Neuronal stem cell (in vitro differentiated cells): Measurements from ENCODE around the gene KRTAP9-3.
"Not testable (repeated sequence)": the region's sequence is repeated elsewhere in the genome, so short reads cannot be mapped to it uniquely, and the experiment has no call there.

Experiments
- DNase-seq: peaks from one replicate; pipeline ENCODE4 v3.0.0-alpha.2; 2013; ENCODE audit warnings: low spot score
- H2AFZ ChIP-seq: one replicate; pipeline ENCODE4 v1.6.1; 2013; ENCODE audit warnings: mild to moderate bottlenecking, low read length, inconsistent platforms
- H2AK5ac ChIP-seq: 2 replicates; pipeline ENCODE4 v1.6.1; 2013; ENCODE audit warnings: low read depth, mild to moderate bottlenecking, inconsistent platforms, low read length, moderate library complexity, mixed read lengths
- H2BK120ac ChIP-seq: 2 replicates; pipeline ENCODE4 v1.6.1; 2013; ENCODE audit warnings: low read depth, mild to moderate bottlenecking, inconsistent platforms, low read length, moderate library complexity, mixed read lengths
- H2BK12ac ChIP-seq: one replicate; pipeline ENCODE4 v1.6.1; 2013; ENCODE audit warnings: low read length, inconsistent platforms
- H2BK15ac ChIP-seq: 2 replicates; pipeline ENCODE4 v1.6.1; 2013; ENCODE audit warnings: mild to moderate bottlenecking, low read length, inconsistent platforms, mixed read lengths
- H2BK5ac ChIP-seq: one replicate; pipeline ENCODE4 v1.6.1; 2013; ENCODE audit warnings: inconsistent platforms, mild to moderate bottlenecking, low read length, moderate library complexity
- H3K14ac ChIP-seq: one replicate; pipeline ENCODE4 v1.6.1; 2013; ENCODE audit warnings: low read length, inconsistent platforms
- H3K18ac ChIP-seq: 2 replicates; pipeline ENCODE4 v1.6.1; 2013; ENCODE audit warnings: low read length, inconsistent platforms
- H3K23ac ChIP-seq: 2 replicates; pipeline ENCODE4 v1.6.1; 2013; ENCODE audit warnings: low read depth, mild to moderate bottlenecking, mixed read lengths, low read length, inconsistent platforms; ENCODE audit not compliant: poor library complexity
- H3K27ac ChIP-seq: replicated peaks from 3 replicates; pipeline ENCODE4 v1.5.1; 2013; ENCODE audit warnings: low read length, inconsistent platforms
- H3K27me3 ChIP-seq, 3 experiments: 2 replicates each; pipeline ENCODE4 v1.6.1; 2013; ENCODE audit warnings: low read length in 3 of 3, mild to moderate bottlenecking in 2 of 3, inconsistent platforms in 1 of 3, low read depth in 1 of 3, mixed read lengths in 1 of 3, moderate library complexity in 1 of 3; ENCODE audit not compliant: control insufficient read depth in 3 of 3, insufficient read depth in 3 of 3
- H3K36me3 ChIP-seq, 2 donors: replicated peaks in 1 of 2; 2 replicates each; pipeline ENCODE4 v1.6.1; 2013; ENCODE audit warnings: low read length in 2 of 2; ENCODE audit not compliant: control insufficient read depth in 2 of 2, insufficient read depth in 2 of 2
- H3K4ac ChIP-seq: 2 replicates; pipeline ENCODE4 v1.6.1; 2013; ENCODE audit warnings: inconsistent platforms, mild to moderate bottlenecking, low read length, moderate library complexity
- H3K4me1 ChIP-seq, 2 donors: 1 replicate in 1 of 2; 2 replicates in 1 of 2; pipeline ENCODE4 v1.6.1; 2013; ENCODE audit warnings: low read length in 2 of 2, low read depth in 1 of 2; ENCODE audit not compliant: control insufficient read depth in 2 of 2, insufficient read depth in 1 of 2
- H3K4me2 ChIP-seq: one replicate; pipeline ENCODE4 v1.6.1; 2013; ENCODE audit warnings: mild to moderate bottlenecking, low read length, inconsistent platforms; ENCODE audit not compliant: insufficient read depth, poor library complexity, severe bottlenecking
- H3K4me3 ChIP-seq, 2 donors: 2 replicates each; pipeline ENCODE4 v1.5.1; 2013; ENCODE audit warnings: low read length in 2 of 2, mild to moderate bottlenecking in 2 of 2, inconsistent platforms in 1 of 2, moderate library complexity in 1 of 2
- H3K79me1 ChIP-seq: one replicate; pipeline ENCODE4 v1.6.1; 2013; ENCODE audit warnings: low read depth, mild to moderate bottlenecking, inconsistent platforms, low read length, moderate library complexity
- H3K9ac ChIP-seq: one replicate; pipeline ENCODE4 v1.6.1; 2013; ENCODE audit warnings: mild to moderate bottlenecking, low read depth, low read length, inconsistent platforms; ENCODE audit not compliant: poor library complexity
- H3K9me3 ChIP-seq, 2 donors: replicated peaks in 1 of 2; 2 replicates each; pipeline versions ENCODE3 to v1.6.1; 2013; ENCODE audit warnings: low read length in 2 of 2, mild to moderate bottlenecking in 2 of 2, inconsistent platforms in 1 of 2, low read depth in 1 of 2, mixed read lengths in 1 of 2, moderate library complexity in 1 of 2; ENCODE audit not compliant: control insufficient read depth in 2 of 2, insufficient read depth in 1 of 2
- H4K8ac ChIP-seq: one replicate; pipeline ENCODE4 v1.6.1; 2013; ENCODE audit warnings: low read depth, mild to moderate bottlenecking, inconsistent platforms, low read length, moderate library complexity
- H4K91ac ChIP-seq: one replicate; pipeline ENCODE4 v1.6.1; 2013; ENCODE audit warnings: low read length, low read depth, mild to moderate bottlenecking, inconsistent platforms; ENCODE audit not compliant: poor library complexity
- WGBS, 2 donors: extraction: QIAGEN DNeasy Blood & Tissue Kit; methylation state at CpG; one replicate each; pipeline ENCODE4 v1.1.7; 2013; ENCODE audit warnings: missing lambda C conversion rate in 2 of 2, mixed read lengths in 1 of 2; ENCODE audit not compliant: insufficient read length in 2 of 2, insufficient replicate concordance in 1 of 2; ENCODE audit errors: extremely low coverage in 2 of 2; 5-methylcytosine and 5-hydroxymethylcytosine counted together

KRTAP9-3 gene

GRCh38 chr17:41251261-41251660 is 19.0 kb downstream of the KRTAP9-3 start:
- no peak overlapping the region for H2AFZ ChIP-seq
- no peaks in the 10 kb centered on the region for H3K27me3 ChIP-seq
- no peaks in the 10 kb centered on the region for H3K4me1 ChIP-seq
- no peak for DNase-seq
- H3K79me1 ChIP-seq: no peaks in the 10 kb centered on the region
- no peak overlapping the region for H3K18ac ChIP-seq
- WGBS, 2 donors: no CpG with 5 or more reads among the region's 1 CpG
- H2BK12ac ChIP-seq: no peak overlapping the region
- no peak overlapping the region for H2BK120ac ChIP-seq
- no peak overlapping the region for H4K91ac ChIP-seq
- H2BK15ac ChIP-seq: no peak overlapping the region
- no peak overlapping the region for H3K9ac ChIP-seq
- H2BK5ac ChIP-seq: no peak overlapping the region
- no peak overlapping the region for H3K14ac ChIP-seq
- no peak overlapping the region for H3K23ac ChIP-seq
- no peak overlapping the region for H3K27ac ChIP-seq
- no peak overlapping the region for H3K4me3 ChIP-seq
- no peak overlapping the region for H3K4ac ChIP-seq
- no peak overlapping the region for H2AK5ac ChIP-seq
- no peaks in the 10 kb centered on the region for H3K9me3 ChIP-seq
- no peaks in the 10 kb centered on the region for H3K36me3 ChIP-seq
- H3K4me2 ChIP-seq: no peak overlapping the region
- H4K8ac ChIP-seq: no peak overlapping the region

- Histone ChIP-seq H2BK5ac (no peak overlapping the region), H2BK15ac (no peak overlapping the region), H2BK120ac (no peak overlapping the region), H3K14ac (no peak overlapping the region), H3K4me3 (no peak overlapping the region), H3K79me1 (no peaks in the 10 kb centered on the region), H3K4me1 (no peaks in the 10 kb centered on the region), H3K9ac (no peak overlapping the region), H3K27ac (no peak overlapping the region), H3K4me2 (no peak overlapping the region), H2AK5ac (no peak overlapping the region), H3K18ac (no peak overlapping the region), H4K91ac (no peak overlapping the region), H3K27me3 (no peaks in the 10 kb centered on the region), H3K9me3 (no peaks in the 10 kb centered on the region), H3K23ac (no peak overlapping the region), H3K4ac (no peak overlapping the region), H2AFZ (no peak overlapping the region), H2BK12ac (no peak overlapping the region), H3K36me3 (no peaks in the 10 kb centered on the region), H4K8ac (no peak overlapping the region)
- DNase-seq: no peak
- WGBS, 2 donors: no CpG with 5 or more reads among the region's 1 CpG
These were observed 22.6 kb downstream of the KRTAP9-3 start for GRCh38 chr17:41254861-41255260.

GRCh38 chr17:41255381-41256290 is 23.4 kb downstream of the KRTAP9-3 start, which contains the start of gene KRTAP9-9:
Gene KRTAP9-9, plus strand, starts transcription at chr17:41255384.
- not testable (repeated sequence) for H3K36me3 ChIP-seq, H3K4ac ChIP-seq, DNase-seq, H3K4me3 ChIP-seq, H3K4me2 ChIP-seq, H3K9me3 ChIP-seq, H2BK5ac ChIP-seq, H4K91ac ChIP-seq, H3K14ac ChIP-seq, H2AFZ ChIP-seq, H2BK120ac ChIP-seq, H2AK5ac ChIP-seq, H2BK12ac ChIP-seq, H3K79me1 ChIP-seq, H3K27ac ChIP-seq, H3K23ac ChIP-seq, H3K4me1 ChIP-seq, H3K27me3 ChIP-seq, H2BK15ac ChIP-seq
- Histone ChIP-seq H3K18ac (peak within 1 kb of the TSS; percentile 76), H3K9ac (peak within 1 kb of the TSS; percentile 44), H4K8ac (peak within 1 kb of the TSS; percentile 82)
- no CpG with 5 or more reads among the region's 5 CpGs for WGBS, 2 donors

GRCh38 chr17:41256291-41256685 is 24.0 kb downstream of the KRTAP9-3 start:
- no peak overlapping the region for H4K8ac ChIP-seq
- H3K23ac ChIP-seq: no peak overlapping the region
- no peak overlapping the region for H2BK120ac ChIP-seq
- no peak overlapping the region for H3K9ac ChIP-seq
- H3K9me3 ChIP-seq: no peaks in the 10 kb centered on the region
- H3K4ac ChIP-seq: no peak overlapping the region
- no peak overlapping the region for H4K91ac ChIP-seq
- no peak overlapping the region for H3K14ac ChIP-seq
- H3K79me1 ChIP-seq: no peaks in the 10 kb centered on the region
- H3K4me3 ChIP-seq: no peak overlapping the region
- no peaks in the 10 kb centered on the region for H3K27me3 ChIP-seq
- no peak overlapping the region for H3K18ac ChIP-seq
- DNase-seq: no peak
- H3K4me2 ChIP-seq: no peak overlapping the region
- H3K36me3 ChIP-seq: no peaks in the 10 kb centered on the region
- H2AK5ac ChIP-seq: no peak overlapping the region
- no peaks in the 10 kb centered on the region for H3K4me1 ChIP-seq
- no peak overlapping the region for H2AFZ ChIP-seq
- no peak overlapping the region for H2BK5ac ChIP-seq
- H2BK15ac ChIP-seq: no peak overlapping the region
- no peak overlapping the region for H2BK12ac ChIP-seq
- H3K27ac ChIP-seq: no peak overlapping the region
- WGBS, 2 donors: no CpG with 5 or more reads among the region's 1 CpG
